ENCODE data around the gene AKIRIN2. TPM values are rescaled to one million over a fixed set of nuclear protein-coding genes. Genes with fewer than 3 reads are reported as not detected.

The AKIRIN2 gene
- total and polyA plus RNA-seq, 4 donors, result 11.0 to 18.8 (median 14.4) TPM

DNA sequence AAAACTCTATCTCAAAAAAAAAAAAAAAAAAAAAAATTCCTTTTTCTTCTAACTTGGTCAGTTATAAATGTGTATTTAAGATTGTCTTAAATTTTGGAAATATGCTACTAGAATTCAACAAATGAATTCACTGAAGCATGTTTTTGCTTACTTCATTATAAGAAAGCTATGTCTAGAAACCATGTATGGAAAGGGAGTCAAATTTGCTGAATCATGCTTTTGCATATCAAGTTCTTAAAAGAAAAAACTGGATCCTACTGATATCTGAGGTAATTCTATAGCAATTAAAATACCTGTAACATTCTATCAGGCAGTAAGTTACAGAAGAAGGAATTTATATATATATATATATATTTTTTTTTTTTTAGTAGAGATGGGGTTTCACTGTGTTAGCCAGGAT is 27.7 kb downstream of the AKIRIN2 start:
- TF ChIP-seq EGR1 (IDR thresholded peaks at IDR 0.05; ENCODE audit: low read depth in 2 of 2) (no peak), RAD21 (IDR thresholded peaks at IDR 0.05) (no peak), HNF4G (IDR thresholded peaks at IDR 0.05) (no peak), HNF4A (conservative IDR thresholded peaks at IDR 0.05) (no peak)
- TF ChIP-seq, protein P1, sequence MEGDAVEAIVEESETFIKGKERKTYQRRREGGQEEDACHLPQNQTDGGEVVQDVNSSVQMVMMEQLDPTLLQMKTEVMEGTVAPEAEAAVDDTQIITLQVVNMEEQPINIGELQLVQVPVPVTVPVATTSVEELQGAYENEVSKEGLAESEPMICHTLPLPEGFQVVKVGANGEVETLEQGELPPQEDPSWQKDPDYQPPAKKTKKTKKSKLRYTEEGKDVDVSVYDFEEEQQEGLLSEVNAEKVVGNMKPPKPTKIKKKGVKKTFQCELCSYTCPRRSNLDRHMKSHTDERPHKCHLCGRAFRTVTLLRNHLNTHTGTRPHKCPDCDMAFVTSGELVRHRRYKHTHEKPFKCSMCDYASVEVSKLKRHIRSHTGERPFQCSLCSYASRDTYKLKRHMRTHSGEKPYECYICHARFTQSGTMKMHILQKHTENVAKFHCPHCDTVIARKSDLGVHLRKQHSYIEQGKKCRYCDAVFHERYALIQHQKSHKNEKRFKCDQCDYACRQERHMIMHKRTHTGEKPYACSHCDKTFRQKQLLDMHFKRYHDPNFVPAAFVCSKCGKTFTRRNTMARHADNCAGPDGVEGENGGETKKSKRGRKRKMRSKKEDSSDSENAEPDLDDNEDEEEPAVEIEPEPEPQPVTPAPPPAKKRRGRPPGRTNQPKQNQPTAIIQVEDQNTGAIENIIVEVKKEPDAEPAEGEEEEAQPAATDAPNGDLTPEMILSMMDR (IDR thresholded peaks at IDR 0.05; ENCODE audit: low read depth, low read length, missing input control), result no peak
- TF ChIP-seq, protein P2, sequence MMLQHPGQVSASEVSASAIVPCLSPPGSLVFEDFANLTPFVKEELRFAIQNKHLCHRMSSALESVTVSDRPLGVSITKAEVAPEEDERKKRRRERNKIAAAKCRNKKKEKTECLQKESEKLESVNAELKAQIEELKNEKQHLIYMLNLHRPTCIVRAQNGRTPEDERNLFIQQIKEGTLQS (IDR thresholded peaks at IDR 0.05), result no peak
- TF ChIP-seq, protein P3, sequence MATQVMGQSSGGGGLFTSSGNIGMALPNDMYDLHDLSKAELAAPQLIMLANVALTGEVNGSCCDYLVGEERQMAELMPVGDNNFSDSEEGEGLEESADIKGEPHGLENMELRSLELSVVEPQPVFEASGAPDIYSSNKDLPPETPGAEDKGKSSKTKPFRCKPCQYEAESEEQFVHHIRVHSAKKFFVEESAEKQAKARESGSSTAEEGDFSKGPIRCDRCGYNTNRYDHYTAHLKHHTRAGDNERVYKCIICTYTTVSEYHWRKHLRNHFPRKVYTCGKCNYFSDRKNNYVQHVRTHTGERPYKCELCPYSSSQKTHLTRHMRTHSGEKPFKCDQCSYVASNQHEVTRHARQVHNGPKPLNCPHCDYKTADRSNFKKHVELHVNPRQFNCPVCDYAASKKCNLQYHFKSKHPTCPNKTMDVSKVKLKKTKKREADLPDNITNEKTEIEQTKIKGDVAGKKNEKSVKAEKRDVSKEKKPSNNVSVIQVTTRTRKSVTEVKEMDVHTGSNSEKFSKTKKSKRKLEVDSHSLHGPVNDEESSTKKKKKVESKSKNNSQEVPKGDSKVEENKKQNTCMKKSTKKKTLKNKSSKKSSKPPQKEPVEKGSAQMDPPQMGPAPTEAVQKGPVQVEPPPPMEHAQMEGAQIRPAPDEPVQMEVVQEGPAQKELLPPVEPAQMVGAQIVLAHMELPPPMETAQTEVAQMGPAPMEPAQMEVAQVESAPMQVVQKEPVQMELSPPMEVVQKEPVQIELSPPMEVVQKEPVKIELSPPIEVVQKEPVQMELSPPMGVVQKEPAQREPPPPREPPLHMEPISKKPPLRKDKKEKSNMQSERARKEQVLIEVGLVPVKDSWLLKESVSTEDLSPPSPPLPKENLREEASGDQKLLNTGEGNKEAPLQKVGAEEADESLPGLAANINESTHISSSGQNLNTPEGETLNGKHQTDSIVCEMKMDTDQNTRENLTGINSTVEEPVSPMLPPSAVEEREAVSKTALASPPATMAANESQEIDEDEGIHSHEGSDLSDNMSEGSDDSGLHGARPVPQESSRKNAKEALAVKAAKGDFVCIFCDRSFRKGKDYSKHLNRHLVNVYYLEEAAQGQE (IDR thresholded peaks at IDR 0.05), result no peak
- no peak for DNase-seq (ENCODE audit: low spot score)
- Histone ChIP-seq H3K4me1 (ENCODE audit: control insufficient read depth in 4 of 4, insufficient read depth in 4 of 4, low read length in 3 of 4) (peaks cover 13 to 36% (median 21%) of the 10 kb centered on the region in 4 donors), H3K9me3 (ENCODE audit: control insufficient read depth in 4 of 4, low read length in 3 of 4) (no peaks in the 10 kb centered on the region), H3K27ac (ENCODE audit: low read depth in 1 of 2, low read length in 2 of 2) (no peak overlapping the region), H3K4me3 (ENCODE audit: low read depth in 1 of 3, low read length in 3 of 3) (no peak overlapping the region), H3K27me3 (ENCODE audit: control insufficient read depth in 4 of 4, insufficient read depth in 4 of 4, low read length in 3 of 4) (no peaks in the 10 kb centered on the region), H3K36me3 (ENCODE audit: control insufficient read depth in 4 of 4, insufficient read depth in 3 of 4, low read depth in 1 of 4, low read length in 3 of 4) (peaks cover 2 to 15% (median 13%) of the 10 kb centered on the region in 4 donors), H3K9ac (ENCODE audit: low read depth in 1 of 2, low read length in 2 of 2) (no peak overlapping the region)

DNA sequence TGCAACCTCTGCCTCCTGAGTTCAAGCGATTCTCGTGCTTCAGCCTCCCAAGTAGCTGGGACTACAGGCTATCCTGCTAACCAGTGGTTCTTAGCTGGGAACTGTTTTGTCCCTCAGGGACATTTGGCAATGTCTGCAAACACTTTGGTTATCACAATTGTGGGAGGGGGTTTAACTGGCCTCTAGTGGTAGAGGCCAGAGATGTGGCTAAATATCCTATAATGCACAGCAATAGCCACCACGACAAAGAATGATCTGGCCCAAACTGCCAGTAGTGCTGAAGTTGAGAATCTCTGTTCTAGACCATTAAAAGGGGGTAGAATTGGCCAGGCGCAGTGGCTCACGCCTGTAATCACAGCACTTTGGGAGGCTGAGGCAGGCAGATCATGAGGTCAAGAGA is 28.8 kb downstream of the AKIRIN2 start:
- WGBS, result 93% methylated on average over 5 of the region's 5 CpGs
- no peak overlapping the region for H3K4me3 ChIP-seq (ENCODE audit: low read depth in 1 of 3, low read length in 3 of 3)
- DNase-seq (ENCODE audit: low spot score), result no peak
- H3K27me3 ChIP-seq (ENCODE audit: control insufficient read depth in 4 of 4, insufficient read depth in 4 of 4, low read length in 3 of 4), result no peaks in the 10 kb centered on the region
- peaks cover 2 to 15% (median 12%) of the 10 kb centered on the region in 4 donors for H3K36me3 ChIP-seq (ENCODE audit: control insufficient read depth in 4 of 4, insufficient read depth in 3 of 4, low read depth in 1 of 4, low read length in 3 of 4)
- H3K27ac ChIP-seq (ENCODE audit: low read depth in 1 of 2, low read length in 2 of 2), result peak overlapping the region; percentile 93 to 97
- no peak overlapping the region for H3K9ac ChIP-seq (ENCODE audit: low read depth in 1 of 2, low read length in 2 of 2)
- TF ChIP-seq TAF1 (conservative IDR thresholded peaks at IDR 0.05), result no peak
- TF ChIP-seq NR2F2 (IDR thresholded peaks at IDR 0.05), result no peak
- TF ChIP-seq HNF4G (IDR thresholded peaks at IDR 0.05), result no peak
- TF ChIP-seq EGR1 (IDR thresholded peaks at IDR 0.05; ENCODE audit: low read depth in 2 of 2), result no peak
- TF ChIP-seq JUND (IDR thresholded peaks at IDR 0.05), result no peak
- TF ChIP-seq, protein P3 (IDR thresholded peaks at IDR 0.05), result no peak
- H3K4me1 ChIP-seq (ENCODE audit: control insufficient read depth in 4 of 4, insufficient read depth in 4 of 4, low read length in 3 of 4), result peaks cover 13 to 38% (median 23%) of the 10 kb centered on the region in 4 donors
- no peaks in the 10 kb centered on the region for H3K9me3 ChIP-seq (ENCODE audit: control insufficient read depth in 4 of 4, low read length in 3 of 4)
